IPS DF 19.7 (cell line): ENCODE results near the gene SLC24A3.

Experiments used
- DNase-seq: peaks from one replicate; pipeline ENCODE4 v3.0.0-alpha.2; 2013; ENCODE audit warnings: low read depth, low spot score

The SLC24A3 gene

GRCh38 chr20:19269737-19270340 lies 57.4 kb downstream of the SLC24A3 start:
- no peak for DNase-seq

- DNase-seq = no peak
Measured at GRCh38 chr20:19271879-19272651, 59.6 kb downstream of the SLC24A3 start.

DNA sequence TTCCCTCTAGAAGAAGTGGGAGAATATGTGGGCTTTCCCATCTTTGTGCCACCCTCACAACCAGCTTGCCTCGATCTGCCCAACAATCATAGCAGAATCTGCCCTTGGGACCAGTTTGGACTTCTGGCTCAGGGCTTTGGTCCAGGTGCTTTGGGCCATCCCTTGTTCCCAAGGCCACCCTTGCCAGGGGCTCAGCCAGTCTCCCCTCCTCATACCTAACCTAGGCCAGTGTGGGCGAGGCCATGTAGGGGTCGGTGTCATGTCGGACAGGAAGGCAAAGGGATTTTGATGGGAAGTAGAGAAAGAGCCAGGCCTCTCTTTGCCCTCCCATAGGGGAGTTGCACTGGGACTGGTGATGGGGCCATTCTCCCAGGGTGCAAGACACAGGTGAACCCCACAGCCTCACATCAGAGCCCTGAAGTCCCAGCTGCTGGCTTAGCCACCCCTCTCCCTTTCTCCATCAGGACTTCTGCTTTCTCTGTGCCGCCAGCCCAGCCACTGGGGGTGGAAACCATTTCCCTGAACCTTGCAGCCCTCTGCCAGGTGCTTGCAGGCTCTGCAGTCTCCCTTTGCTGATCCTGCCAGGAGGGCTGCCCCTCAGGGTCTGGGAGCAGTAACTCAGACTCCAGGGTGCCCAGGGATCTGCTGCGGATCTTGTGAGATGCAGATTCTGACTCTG lies 60.7 kb downstream of the SLC24A3 start:
- DNase-seq = no peak

DNA sequence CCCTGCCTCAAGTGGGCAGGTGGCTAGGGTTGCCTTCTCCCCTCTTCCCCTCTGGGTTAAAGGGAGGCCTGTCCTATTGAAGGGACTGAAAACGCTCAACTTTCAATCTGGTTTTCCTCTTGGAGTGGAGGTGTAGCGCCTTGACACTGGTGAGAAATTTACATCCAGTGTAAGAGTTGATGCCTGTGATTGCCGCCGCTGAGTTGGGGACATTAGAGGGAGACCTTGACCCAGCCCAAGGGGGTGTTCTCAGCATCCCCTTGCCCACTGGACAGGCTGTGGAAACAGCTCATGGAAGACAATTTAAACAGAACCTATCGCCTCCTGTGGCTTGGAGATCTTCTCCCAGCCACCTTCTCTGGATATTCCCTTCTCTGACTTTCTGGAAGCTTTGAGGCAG lies 61.6 kb downstream of the SLC24A3 start:
- no peak for DNase-seq

DNA sequence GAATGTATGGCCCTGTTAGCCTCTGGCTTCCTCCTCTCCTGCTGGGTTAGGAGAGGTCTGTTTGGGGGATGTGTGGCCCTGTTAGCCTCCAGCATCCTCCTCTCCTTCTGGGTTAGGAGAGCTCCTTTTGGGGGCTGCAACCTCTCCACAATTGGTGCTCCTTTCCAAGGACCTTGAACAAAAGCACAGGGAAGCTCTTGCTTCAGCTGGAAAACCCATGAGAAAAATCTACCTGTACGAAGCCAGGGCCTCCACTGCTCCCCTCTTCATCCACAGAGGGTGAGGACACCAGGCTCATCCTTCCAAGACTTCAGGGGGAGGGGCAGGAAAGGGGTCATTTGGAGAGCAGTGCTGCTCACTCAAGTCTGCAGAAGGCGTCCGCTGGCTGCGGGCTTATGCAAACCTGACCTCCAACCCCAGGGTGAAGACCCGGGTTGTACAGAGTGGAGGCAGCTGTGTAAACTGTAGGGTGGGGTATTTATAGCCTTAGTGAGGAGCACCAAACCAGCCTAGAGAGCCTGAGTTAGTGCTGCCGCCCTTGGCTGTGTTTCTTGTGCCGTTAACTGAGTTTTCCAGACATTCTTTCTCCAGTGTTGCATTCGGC lies 62.1 kb downstream of the SLC24A3 start:
- no peak for DNase-seq

GRCh38 chr20:19275038-19275629 lies 62.7 kb downstream of the SLC24A3 start:
- DNase-seq = no peak

DNA sequence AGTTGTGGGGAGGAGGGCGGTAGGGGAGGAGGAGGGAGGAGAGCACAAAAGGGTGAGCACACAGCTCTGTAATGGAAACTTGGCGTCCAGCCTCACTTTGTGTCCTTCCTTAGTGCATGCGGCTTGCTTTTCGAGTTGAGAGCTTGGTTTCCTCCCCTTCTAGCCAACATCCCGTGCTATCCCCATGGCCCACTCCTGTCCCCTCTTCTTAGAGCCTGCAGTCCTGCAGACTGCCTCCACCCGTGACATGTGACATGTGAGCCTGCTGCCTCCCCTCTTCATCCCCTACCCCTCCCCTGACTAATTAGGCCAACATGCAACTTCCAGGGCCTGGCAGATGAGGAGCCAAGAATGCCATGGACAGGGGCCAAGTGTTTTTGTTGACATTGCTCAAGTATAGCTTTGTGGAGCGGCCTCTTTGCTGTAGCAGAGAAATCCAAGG lies 63.2 kb downstream of the SLC24A3 start:
- DNase-seq = no peak

- no peak for DNase-seq
Measured at GRCh38 chr20:19277381-19277780, 64.9 kb downstream of the SLC24A3 start.

- DNase-seq = no peak
Measured at GRCh38 chr20:19283490-19284025, 71.1 kb downstream of the SLC24A3 start.

DNA sequence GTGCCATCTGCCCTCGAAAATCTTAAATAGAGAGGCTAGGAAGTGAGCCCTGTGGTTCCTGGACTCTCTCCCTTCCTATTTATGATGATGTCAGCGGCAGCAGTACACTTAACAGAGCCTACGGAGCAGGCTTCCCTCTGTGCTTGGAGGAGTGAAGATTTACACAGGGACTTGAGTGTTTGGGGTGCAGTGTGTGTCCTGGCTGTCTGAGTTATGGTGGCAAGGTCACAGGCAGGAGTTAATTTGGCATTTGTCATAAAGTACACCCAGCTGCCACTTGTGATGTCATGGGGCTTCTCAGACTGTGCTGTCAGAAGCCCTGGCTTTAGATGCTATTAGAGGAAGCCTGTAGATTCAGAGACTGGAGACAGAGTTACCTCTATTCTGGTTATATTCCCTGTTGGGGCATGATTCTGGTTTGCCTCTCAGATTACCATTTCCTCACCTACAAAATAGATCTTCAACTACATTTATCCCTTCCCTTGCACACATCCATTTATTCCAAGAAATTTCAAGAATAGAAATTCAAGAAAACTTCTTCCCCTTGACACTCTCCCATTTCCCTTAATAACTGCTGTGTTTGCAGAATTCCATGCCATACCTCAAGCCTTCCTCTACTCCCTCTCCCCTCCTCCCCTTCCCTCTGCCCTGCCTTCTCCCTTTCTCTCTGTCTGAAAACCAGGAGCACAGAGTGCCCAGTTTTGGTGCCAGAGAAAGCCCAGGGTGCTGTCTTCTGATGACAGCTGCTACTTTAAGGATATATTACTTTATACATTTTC lies 72.1 kb downstream of the SLC24A3 start:
- DNase-seq = no peak

DNA sequence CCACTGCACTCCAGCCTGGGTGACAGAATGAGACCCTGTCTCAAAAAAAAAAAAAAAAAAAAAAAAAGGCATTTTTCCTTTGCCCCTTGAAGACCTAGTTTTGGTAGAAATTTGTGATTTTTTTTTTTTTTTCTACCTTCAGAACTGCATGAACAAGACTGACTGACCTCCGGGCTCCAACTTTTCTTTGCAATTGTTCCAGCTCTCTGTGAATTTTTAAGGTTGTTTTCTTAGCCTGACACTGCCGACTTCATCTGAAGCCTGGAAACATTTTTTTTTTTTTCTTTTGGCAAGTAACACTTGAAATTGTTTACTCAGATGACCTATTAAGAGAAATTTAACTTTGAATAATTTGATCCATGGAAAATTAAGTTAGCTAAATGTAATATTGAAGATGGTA lies 73.0 kb downstream of the SLC24A3 start:
- no peak for DNase-seq

DNA sequence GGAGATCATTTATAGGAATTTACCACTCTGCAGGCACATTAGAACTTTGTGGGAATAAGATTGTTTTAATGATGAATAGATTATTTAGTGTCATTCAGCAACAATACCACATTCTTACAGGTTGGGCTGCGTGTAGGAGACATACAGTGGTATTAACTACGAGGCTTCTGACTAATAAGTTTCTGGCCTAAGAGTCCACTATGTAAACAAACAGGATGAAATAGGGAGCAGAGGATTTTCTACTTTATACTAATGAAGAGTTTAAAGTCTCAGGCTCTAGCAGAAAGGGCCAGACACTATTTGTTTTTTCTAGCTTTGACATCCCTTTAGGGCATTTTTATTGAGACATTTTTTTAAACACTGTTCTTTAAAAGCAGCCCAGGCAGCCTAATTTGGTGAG lies 75.6 kb downstream of the SLC24A3 start:
- DNase-seq = no peak

DNA sequence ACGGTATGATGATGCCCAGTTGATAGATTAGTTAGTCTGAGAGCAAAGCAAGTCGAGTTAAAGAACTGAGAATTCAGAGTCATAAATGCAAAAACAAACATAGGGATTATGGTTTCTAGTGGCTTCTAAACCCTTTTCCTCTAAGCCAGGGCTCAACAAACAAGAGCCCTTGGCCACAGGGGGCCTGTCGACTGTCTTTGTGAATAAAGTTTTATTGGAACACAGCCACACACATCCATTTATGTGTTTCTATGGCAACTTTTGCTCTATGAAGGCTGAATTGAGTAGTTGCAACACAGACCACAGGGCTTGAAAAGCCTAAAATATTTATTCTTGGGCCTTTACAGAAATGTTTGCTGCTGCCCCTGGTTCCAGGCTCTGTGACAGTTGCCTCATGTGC lies 76.2 kb downstream of the SLC24A3 start:
- no peak for DNase-seq

DNA sequence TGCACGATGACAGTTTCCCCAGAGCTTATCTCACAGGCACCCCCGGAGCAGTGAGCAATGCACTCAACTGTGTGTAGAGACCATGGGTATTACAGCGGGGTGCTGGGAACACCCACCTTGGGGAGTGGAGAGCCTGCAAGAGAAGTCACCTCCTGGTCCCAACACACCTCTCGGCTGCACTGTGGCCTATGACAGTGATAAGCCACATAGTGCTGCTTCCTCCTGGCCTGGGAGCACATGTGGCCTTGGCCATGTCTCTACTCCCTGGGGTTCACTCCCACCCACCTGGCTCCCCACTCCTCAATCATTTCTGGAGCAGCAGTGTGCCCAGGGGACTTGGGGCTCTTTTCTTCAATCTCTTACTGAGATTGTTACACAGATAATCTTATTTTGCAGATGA lies 77.0 kb downstream of the SLC24A3 start:
- DNase-seq = no peak

GRCh38 chr20:19291024-19291817 lies 78.8 kb downstream of the SLC24A3 start:
- no peak for DNase-seq

DNA sequence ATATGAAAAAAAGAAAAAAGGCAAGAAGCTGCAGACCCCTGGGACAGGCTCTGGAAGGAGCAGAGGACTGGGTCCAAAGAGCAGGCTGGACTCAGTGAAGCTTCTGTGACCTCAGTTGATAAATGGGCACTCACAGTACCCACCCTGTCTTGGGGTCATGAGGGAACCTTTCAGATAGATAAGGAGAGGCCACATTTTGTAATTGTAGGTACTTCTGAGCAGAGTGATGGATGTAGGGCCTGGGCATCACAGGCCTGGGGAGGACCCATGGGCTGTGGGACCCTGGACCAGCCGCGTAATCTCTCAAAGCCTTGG lies 79.3 kb downstream of the SLC24A3 start:
- DNase-seq = no peak

- no peak for DNase-seq
Measured at GRCh38 chr20:19292254-19292653, 79.8 kb downstream of the SLC24A3 start.

- no peak for DNase-seq
Measured at GRCh38 chr20:19295076-19295475, 82.6 kb downstream of the SLC24A3 start.

GRCh38 chr20:19298652-19299051 lies 86.2 kb downstream of the SLC24A3 start:
- no peak for DNase-seq

DNA sequence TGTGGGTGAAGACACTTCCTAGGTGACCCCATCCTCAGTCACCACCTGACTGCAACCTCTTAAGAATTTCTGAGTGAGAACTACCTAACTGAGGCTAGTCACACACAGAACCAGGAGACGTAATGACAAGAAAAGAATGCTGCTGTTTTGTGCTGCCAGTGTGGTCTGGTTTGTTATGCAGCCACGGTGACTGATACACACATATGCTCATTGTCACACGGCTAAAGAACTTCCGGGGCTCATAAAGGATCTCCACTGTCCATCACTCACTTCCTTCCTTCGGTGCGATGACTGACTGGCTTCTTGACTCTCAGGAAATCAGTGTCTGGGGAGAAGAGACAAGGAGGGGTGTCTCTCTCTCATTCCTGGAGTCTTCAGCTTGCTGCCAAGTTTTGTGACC lies 88.0 kb downstream of the SLC24A3 start:
- DNase-seq = no peak
